Dedifferentiated amniotic fluid mesenchymal stem cell (primary cell): ENCODE data around the gene PGLYRP3.

Experiments
- DNase-seq: peaks from one replicate; pipeline ENCODE4 v3.0.0-alpha.2; 2016; ENCODE audit errors: extremely low spot score

Gene PGLYRP3

GRCh38 chr1:153313288-153313687 lies 536 bp upstream of the PGLYRP3 start:
- DNase-seq = no peak

- DNase-seq = no peak
These were observed 2.2 kb downstream of the PGLYRP3 start for GRCh38 chr1:153310526-153310925.

- DNase-seq = no peak
These were observed 3.3 kb downstream of the PGLYRP3 start for GRCh38 chr1:153309441-153309840.

- no peak for DNase-seq
These were observed 4.2 kb downstream of the PGLYRP3 start for GRCh38 chr1:153308540-153308939.

- DNase-seq = no peak
These were observed 5.5 kb downstream of the PGLYRP3 start for GRCh38 chr1:153307221-153307600.

- DNase-seq = no peak
These were observed 6.2 kb downstream of the PGLYRP3 start for GRCh38 chr1:153306303-153307220.

- DNase-seq = no peak
These were observed 7.1 kb downstream of the PGLYRP3 start for GRCh38 chr1:153305682-153306081.

- DNase-seq = no peak
These were observed 10.4 kb downstream of the PGLYRP3 start for GRCh38 chr1:153302308-153302707.

GRCh38 chr1:153293851-153294250 lies 18.9 kb downstream of the PGLYRP3 start:
- no peak for DNase-seq

- DNase-seq = no peak
These were observed 19.3 kb downstream of the PGLYRP3 start for GRCh38 chr1:153293480-153293775.

- no peak for DNase-seq
These were observed 19.8 kb downstream of the PGLYRP3 start for GRCh38 chr1:153292740-153293479.

- DNase-seq = no peak
These were observed 20.6 kb downstream of the PGLYRP3 start for GRCh38 chr1:153292185-153292584.

GRCh38 chr1:153291514-153291913 lies 21.2 kb downstream of the PGLYRP3 start:
- DNase-seq = no peak

GRCh38 chr1:153288634-153289275 lies 24.0 kb downstream of the PGLYRP3 start:
- DNase-seq = no peak

- no peak for DNase-seq
These were observed 34.9 kb downstream of the PGLYRP3 start for GRCh38 chr1:153277852-153278251.

- DNase-seq = no peak
These were observed 40.6 kb downstream of the PGLYRP3 start for GRCh38 chr1:153272186-153272585.

GRCh38 chr1:153271711-153272110 lies 41.0 kb downstream of the PGLYRP3 start:
- DNase-seq = no peak

GRCh38 chr1:153265457-153265856 lies 47.3 kb downstream of the PGLYRP3 start:
- no peak for DNase-seq

GRCh38 chr1:153262462-153263157 lies 50.1 kb downstream of the PGLYRP3 start:
- no peak for DNase-seq

GRCh38 chr1:153262070-153262366 lies 50.7 kb downstream of the PGLYRP3 start:
- DNase-seq = no peak

GRCh38 chr1:153261281-153262069 lies 51.3 kb downstream of the PGLYRP3 start:
- no peak for DNase-seq
